Endothelial cell of umbilical vein (primary cell): Measurements from ENCODE around the gene CCDC57. TPM values are rescaled to one million over a fixed set of nuclear protein-coding genes. Genes with fewer than 3 reads are reported as not detected.

Experiments
- BruUV-seq: library from RNA; stranded (reverse); fragments of 400-500 nt; replicated peaks from 2 replicates; lab custom pipeline; 2021; lab: Mats Ljungman, UMichigan
- CTCF ChIA-PET: fragments of 300-600, 350-600 bp; sonication (Branson Sonifier 250); formaldehyde crosslinking; loops from one replicate; lab custom pipeline; 2021; ENCODE audit warnings: antibody characterized with exemption, inconsistent platforms; lab: Charles Lee
- POLR2A ChIA-PET: fragments of 300-600, 350-600 bp; sonication (Branson Sonifier 250); formaldehyde crosslinking; loops from one replicate; lab custom pipeline; 2021; ENCODE audit warnings: antibody characterized with exemption, inconsistent platforms; lab: Charles Lee
- DNase-seq: peaks from one replicate; pipeline ENCODE4 v3.0.0-alpha.2; 2011; ENCODE audit warnings: low read depth, low spot score
- FAIRE-seq: peaks from 2 replicates; lab custom pipeline; 2011; peaks lifted over from hg19 to GRCh38; lab: Jason Lieb, UNC
- H2AFZ ChIP-seq: 2 replicates; pipeline ENCODE4 v1.6.0; 2012; ENCODE audit warnings: low read depth, low read length, control low read depth, inconsistent platforms
- H3K27ac ChIP-seq: 2 replicates; pipeline ENCODE4 v1.5.1; 2011; ENCODE audit warnings: low read depth, mild to moderate bottlenecking, control low read depth, low read length, moderate library complexity; ENCODE audit not compliant: insufficient read depth
- H3K27me3 ChIP-seq, 2 experiments: 2 replicates each; pipeline versions ENCODE4 v1.6.0 to v1.6.1; 2011; ENCODE audit warnings: low read length in 2 of 2, mixed read lengths in 1 of 2; ENCODE audit not compliant: control insufficient read depth in 2 of 2, insufficient read depth in 2 of 2
- H3K36me3 ChIP-seq, 2 experiments: 2 replicates in 1 of 2; 3 replicates in 1 of 2; pipeline ENCODE4 v1.5.1; 2011; ENCODE audit warnings: low read length in 2 of 2, mild to moderate bottlenecking in 1 of 2, moderate library complexity in 1 of 2; ENCODE audit not compliant: control insufficient read depth in 2 of 2, insufficient read depth in 2 of 2; ENCODE audit errors: extremely low read depth in 1 of 2
- H3K4me1 ChIP-seq: 3 replicates; pipeline ENCODE4 v1.5.1; 2011; ENCODE audit warnings: mild to moderate bottlenecking, low read length; ENCODE audit not compliant: control insufficient read depth, insufficient read depth; ENCODE audit errors: extremely low read depth
- H3K4me2 ChIP-seq: 2 replicates; pipeline ENCODE4 v1.6.1; 2011; ENCODE audit warnings: low read length, control low read depth, mixed read lengths; ENCODE audit not compliant: insufficient read depth
- H3K4me3 ChIP-seq, 3 experiments: fragments of 200-600 bp in 1 of 3; sonication (generic), shearing (Covaris generic) in 1 of 3; replicated peaks in 1 of 3; 2 replicates each; pipeline ENCODE4 v1.5.1; 2011 to 2016; ENCODE audit warnings: control low read depth in 3 of 3, low read length in 3 of 3, mild to moderate bottlenecking in 2 of 3, inconsistent platforms in 1 of 3, low read depth in 1 of 3, moderate library complexity in 1 of 3; ENCODE audit not compliant: insufficient read depth in 1 of 3
- H3K79me2 ChIP-seq: 2 replicates; pipeline ENCODE4 v1.6.0; 2012; ENCODE audit warnings: low read length, inconsistent platforms; ENCODE audit not compliant: control insufficient read depth, insufficient read depth
- H3K9ac ChIP-seq: replicated peaks from 2 replicates; pipeline ENCODE3; 2011; ENCODE audit warnings: low read length, control low read depth; ENCODE audit not compliant: insufficient read depth; ENCODE audit errors: extremely low read depth
- H3K9me1 ChIP-seq: replicated peaks from 3 replicates; pipeline ENCODE4 v1.6.0; 2011; ENCODE audit warnings: mild to moderate bottlenecking, low read length; ENCODE audit not compliant: control insufficient read depth, insufficient read depth; ENCODE audit errors: extremely low read depth
- H3K9me3 ChIP-seq: replicated peaks from 2 replicates; pipeline ENCODE4 v1.5.1; 2012; ENCODE audit warnings: low read length, inconsistent platforms; ENCODE audit not compliant: control insufficient read depth, insufficient read depth
- H4K20me1 ChIP-seq: replicated peaks from 2 replicates; pipeline ENCODE3; 2011; ENCODE audit warnings: mild to moderate bottlenecking, low read length; ENCODE audit not compliant: control insufficient read depth, insufficient read depth; ENCODE audit errors: extremely low read depth
- CTCF ChIP-seq, 2 donors: IDR thresholded peaks; 1 replicate in 1 of 2; 2 replicates in 1 of 2; pipeline ENCODE4 v1.5.1; 2011; ENCODE audit warnings: low read length in 2 of 2, mild to moderate bottlenecking in 2 of 2, moderate library complexity in 2 of 2, control low read depth in 1 of 2, inconsistent platforms in 1 of 2, low read depth in 1 of 2; ENCODE audit not compliant: insufficient read depth in 1 of 2; ENCODE audit errors: extremely low read depth in 1 of 2
- EZH2 ChIP-seq: IDR thresholded peaks from 2 replicates; pipeline ENCODE4 v1.6.1; 2012; ENCODE audit warnings: borderline replicate concordance, low read depth, mild to moderate bottlenecking, moderate library complexity, low read length, inconsistent platforms; ENCODE audit not compliant: severe bottlenecking
- FOS ChIP-seq: IDR thresholded peaks from 2 replicates; pipeline ENCODE4 v1.6.1; 2011; ENCODE audit warnings: mild to moderate bottlenecking, low read length, moderate library complexity, borderline replicate concordance; ENCODE audit not compliant: insufficient read depth
- GATA2 ChIP-seq: IDR thresholded peaks from 2 replicates; pipeline ENCODE4 v1.7.0; 2011; ENCODE audit warnings: low read depth, mild to moderate bottlenecking, moderate library complexity, mixed read lengths, low read length; ENCODE audit not compliant: insufficient read length, insufficient read depth
- JUN ChIP-seq: IDR thresholded peaks from 2 replicates; pipeline ENCODE4 v1.6.1; 2011; ENCODE audit warnings: borderline replicate concordance, low read depth; ENCODE audit not compliant: insufficient read length, insufficient read depth
- MAX ChIP-seq: IDR thresholded peaks from 2 replicates; pipeline ENCODE4 v1.6.1; 2011; ENCODE audit not compliant: insufficient read depth, insufficient read length
- MYC ChIP-seq: IDR thresholded peaks from one replicate; pipeline ENCODE4 v1.6.1; 2011; ENCODE audit warnings: mild to moderate bottlenecking, low read depth, low read length
- POLR2A ChIP-seq: IDR thresholded peaks from 2 replicates; pipeline ENCODE4 v1.6.1; 2012; ENCODE audit warnings: low read depth, mild to moderate bottlenecking, control low read depth, low read length
- POLR2AphosphoS5 ChIP-seq: IDR thresholded peaks from 2 replicates; pipeline ENCODE4 v1.6.1; 2012; ENCODE audit warnings: low read depth, mild to moderate bottlenecking, control low read depth, low read length, moderate library complexity; ENCODE audit not compliant: insufficient read depth
- dilution Hi-C: fragments of 300-500 bp; cut with MboI; formaldehyde crosslinking; loops from one replicate; pipeline ENCODE4 v1.15.0; 2019; ENCODE audit warnings: low sequenced_read_pairs; ENCODE audit not compliant: extremely low pct_ligation_motif_present
- intact Hi-C: fragments of 100-400 bp; cut with micrococcal nuclease; formaldehyde crosslinking; loops from one replicate; pipeline ENCODE4 v1.10.0; 2022
- polyA plus RNA-seq, 4 experiments: library from polyadenylated mRNA; depleted of rRNA in 3 of 4; stranded (reverse) in 3 of 4; unstranded in 1 of 4; fragments of >200 nt; gene quantifications; 2 replicates each; pipeline versions ENCODE4 v1.2.1 to v1.2.3, GENCODE V29; 2011 to 2012; ENCODE audit warnings: missing spikeins in 1 of 4
- total RNA-seq: library from RNA; stranded (reverse); gene quantifications from 2 replicates; pipeline ENCODE4 v1.2.3, GENCODE V29; 2021

CCDC57 gene
- total and polyA plus RNA-seq, 2 donors (not counting 3 experiments of a cell fraction or from before 2014, with no cell fraction given), result 18.6 to 31.6 TPM

GRCh38 chr17:82186221-82186620, 26.4 kb downstream of the CCDC57 start:
- TF ChIP-seq GATA2, result no peak
- no peak for TF ChIP-seq JUN
- no peak for TF ChIP-seq EZH2
- TF ChIP-seq MAX, result no peak
- no peak for TF ChIP-seq FOS
- TF ChIP-seq POLR2AphosphoS5, result no peak
- no peak for TF ChIP-seq MYC
- TF ChIP-seq CTCF (IDR thresholded peaks at IDR 0.05; ENCODE audit: extremely low read depth in 1 of 2, insufficient read depth in 1 of 2, low read depth in 1 of 2, low read length in 2 of 2), result no peak
- no peak for TF ChIP-seq POLR2A
- intact Hi-C loops, result no loop called here
- CTCF ChIA-PET, result interaction anchor here (4.0 kb wide), 1 partner anchor 20 kb away, joined by 13 read pairs; no protein-coding TSS in a partner anchor

More at GRCh38 chr17:82186221-82186620, 26.4 kb downstream of the CCDC57 start:
- H2AFZ ChIP-seq, result no peak overlapping the region
- no TSS peak for BruUV-seq
- no peak overlapping the region for H3K4me2 ChIP-seq
- no peak overlapping the region for H3K4me3 ChIP-seq
- H3K4me1 ChIP-seq, result no peaks in the 10 kb centered on the region
- H3K27me3 ChIP-seq, result no peaks in the 10 kb centered on the region
- peaks cover 0 to 2% of the 10 kb centered on the region in 2 experiments for H3K36me3 ChIP-seq
- DNase-seq (no peak), FAIRE-seq (no peak)
- H3K27ac ChIP-seq, result no peak overlapping the region
- H3K9me1 ChIP-seq, result no peaks in the 10 kb centered on the region
- H4K20me1 ChIP-seq, result no peaks in the 10 kb centered on the region
- dilution Hi-C loops, result no loop called here
- H3K9me3 ChIP-seq, result no peaks in the 10 kb centered on the region
- POLR2A ChIA-PET, result no interaction called here
- no peaks in the 10 kb centered on the region for H3K79me2 ChIP-seq
- H3K9ac ChIP-seq, result no peak overlapping the region
